ENCODE results near the gene SVOPL. TPM values are rescaled to one million over a fixed set of nuclear protein-coding genes. Genes with fewer than 3 reads are reported as not detected.

The SVOPL gene
- polyA plus RNA-seq, 3 donors, result not detected

DNA sequence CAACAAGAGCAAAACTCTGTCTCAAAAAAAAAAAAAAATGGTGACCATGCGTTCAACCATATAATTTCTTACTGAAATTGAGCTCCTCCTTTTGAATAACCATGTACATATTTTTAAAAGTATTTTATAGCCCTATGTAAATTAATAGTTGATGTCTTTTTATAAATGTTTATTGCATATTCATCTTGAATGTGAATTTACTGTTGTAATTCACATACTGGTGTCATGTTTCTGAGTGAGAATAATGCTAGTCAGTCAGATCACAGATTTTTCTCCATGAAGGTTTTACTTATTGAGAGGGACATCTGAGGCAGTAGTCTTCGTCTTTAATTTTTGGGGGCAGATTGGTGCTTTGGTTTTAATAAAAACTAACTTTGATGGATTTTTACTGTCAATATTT lies 112.2 kb downstream of the SVOPL start:
- Mint-ChIP-seq H3K4me3 (no peak overlapping the region), H3K9me3 (no peaks in the 10 kb centered on the region), H3K4me1 (no peaks in the 10 kb centered on the region), H3K36me3 (peaks cover 29 to 36% of the 10 kb centered on the region in 2 donors), H3K27ac (no peak overlapping the region), H3K27me3 (ENCODE audit: low read depth in 3 of 3) (peaks cover 0 to 2% (median 0%) of the 10 kb centered on the region in 3 donors)
- Histone ChIP-seq H3K27me3 (ENCODE audit: control insufficient read depth in 2 of 2, insufficient read depth in 2 of 2, low read length in 2 of 2) (no peaks in the 10 kb centered on the region), H3K79me2 (ENCODE audit: insufficient read depth, low read length) (no peaks in the 10 kb centered on the region), H3K4me3 (replicated peaks in 1 of 3; ENCODE audit: low read depth in 2 of 3, low read length in 3 of 3) (no peak overlapping the region), H3K4me1 (ENCODE audit: control insufficient read depth in 1 of 2, insufficient read depth in 2 of 2, low read length in 2 of 2) (no peaks in the 10 kb centered on the region), H3K9ac (ENCODE audit: insufficient read depth, low read length, poor library complexity, severe bottlenecking) (no peak overlapping the region), H3K9me3 (replicated peaks in 1 of 2; ENCODE audit: control insufficient read depth in 1 of 2, insufficient read depth in 1 of 2, low read length in 2 of 2) (no peaks in the 10 kb centered on the region), H2AFZ (ENCODE audit: insufficient read depth, low read depth, low read length, poor library complexity, severe bottlenecking) (no peak overlapping the region), H3K4me2 (replicated peaks; ENCODE audit: extremely low read depth, low read length, poor library complexity, severe bottlenecking) (no peak overlapping the region), H3K27ac (ENCODE audit: low read depth in 1 of 2, low read length in 2 of 2) (no peak overlapping the region), H3K36me3 (replicated peaks in 1 of 2; ENCODE audit: control insufficient read depth in 1 of 2, insufficient read depth in 2 of 2, low read length in 2 of 2) (peaks cover 26 to 41% of the 10 kb centered on the region in 2 donors), H4K20me1 (ENCODE audit: insufficient read depth, low read length) (no peaks in the 10 kb centered on the region)
- TF ChIP-seq CTCF (IDR thresholded peaks at IDR 0.05), result no peak
- no CpG with 5 or more reads among the region's 2 CpGs for WGBS (ENCODE audit: insufficient coverage)
- intact Hi-C loops (cut with micrococcal nuclease), result no loop called here
- no peak for DNase-seq

- H3K4me3 ChIP-seq (replicated peaks in 1 of 3; ENCODE audit: low read depth in 2 of 3, low read length in 3 of 3), result no peak overlapping the region
- no peak overlapping the region for H3K4me3 Mint-ChIP-seq
- no peak overlapping the region for H3K9ac ChIP-seq (ENCODE audit: insufficient read depth, low read length, poor library complexity, severe bottlenecking)
- peaks cover 0 to 2% (median 0%) of the 10 kb centered on the region in 3 donors for H3K27me3 Mint-ChIP-seq (ENCODE audit: low read depth in 3 of 3)
- H3K27ac ChIP-seq (ENCODE audit: low read depth in 1 of 2, low read length in 2 of 2), result peak overlapping the region in 1 of 2 donors; percentile 17
- intact Hi-C loops (cut with micrococcal nuclease), result no loop called here
- no peaks in the 10 kb centered on the region for H3K4me1 ChIP-seq (ENCODE audit: control insufficient read depth in 1 of 2, insufficient read depth in 2 of 2, low read length in 2 of 2)
- H3K36me3 Mint-ChIP-seq, result peaks cover 41 to 51% of the 10 kb centered on the region in 2 donors
- H3K36me3 ChIP-seq (replicated peaks in 1 of 2; ENCODE audit: control insufficient read depth in 1 of 2, insufficient read depth in 2 of 2, low read length in 2 of 2), result peaks cover 32 to 56% of the 10 kb centered on the region in 2 donors
- no peak overlapping the region for H3K27ac Mint-ChIP-seq
- no peaks in the 10 kb centered on the region for H3K4me1 Mint-ChIP-seq
- no peak for TF ChIP-seq CTCF (IDR thresholded peaks at IDR 0.05)
- WGBS (ENCODE audit: insufficient coverage), result 90% methylated on average over 3 of the region's 4 CpGs
- H4K20me1 ChIP-seq (ENCODE audit: insufficient read depth, low read length), result no peaks in the 10 kb centered on the region
- no peak overlapping the region for H2AFZ ChIP-seq (ENCODE audit: insufficient read depth, low read depth, low read length, poor library complexity, severe bottlenecking)
- DNase-seq, result no peak
- no peaks in the 10 kb centered on the region for H3K79me2 ChIP-seq (ENCODE audit: insufficient read depth, low read length)
- no peaks in the 10 kb centered on the region for H3K27me3 ChIP-seq (ENCODE audit: control insufficient read depth in 2 of 2, insufficient read depth in 2 of 2, low read length in 2 of 2)
- H3K9me3 ChIP-seq (replicated peaks in 1 of 2; ENCODE audit: control insufficient read depth in 1 of 2, insufficient read depth in 1 of 2, low read length in 2 of 2), result no peaks in the 10 kb centered on the region
- H3K9me3 Mint-ChIP-seq, result no peaks in the 10 kb centered on the region
- no peak overlapping the region for H3K4me2 ChIP-seq (replicated peaks; ENCODE audit: extremely low read depth, low read length, poor library complexity, severe bottlenecking)
These were observed 113.7 kb downstream of the SVOPL start for GRCh38 chr7:138587485-138587884.

All from CD14-positive monocyte (primary cell).